ENCODE measurements around the gene PCF11. TPM values are rescaled to one million over a fixed set of nuclear protein-coding genes. Genes with fewer than 3 reads are reported as not detected.
A peak's percentile ranks its signal among the peaks of the same experiment; 100 is the strongest.

The PCF11 gene
- total RNA-seq, 2 donors from 2014 or later = 30.9 to 36.1 TPM

DNA sequence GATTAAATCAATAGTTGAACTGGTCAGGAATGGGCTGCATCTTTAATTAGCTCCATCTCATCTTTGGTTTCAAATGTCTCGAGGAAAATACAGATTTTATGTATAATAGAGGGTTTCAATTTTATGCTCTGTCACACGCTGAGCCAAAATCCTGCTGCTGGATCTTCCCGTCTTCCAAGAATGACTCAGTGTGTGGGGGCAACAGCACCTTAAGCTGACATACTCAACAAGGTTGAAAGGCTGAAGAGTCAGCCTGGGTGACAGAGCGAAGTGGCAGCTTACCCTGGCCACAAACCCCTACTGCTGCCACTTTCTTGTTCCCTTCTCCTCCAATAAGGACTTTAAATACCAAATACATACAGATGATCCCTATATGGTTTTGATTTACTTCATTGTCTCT lies 9.0 kb upstream of the PCF11 start:
- DNase-seq (no peak), ATAC-seq (no peak)
- intact Hi-C loops (cut with DNase I) = no loop called here

DNA sequence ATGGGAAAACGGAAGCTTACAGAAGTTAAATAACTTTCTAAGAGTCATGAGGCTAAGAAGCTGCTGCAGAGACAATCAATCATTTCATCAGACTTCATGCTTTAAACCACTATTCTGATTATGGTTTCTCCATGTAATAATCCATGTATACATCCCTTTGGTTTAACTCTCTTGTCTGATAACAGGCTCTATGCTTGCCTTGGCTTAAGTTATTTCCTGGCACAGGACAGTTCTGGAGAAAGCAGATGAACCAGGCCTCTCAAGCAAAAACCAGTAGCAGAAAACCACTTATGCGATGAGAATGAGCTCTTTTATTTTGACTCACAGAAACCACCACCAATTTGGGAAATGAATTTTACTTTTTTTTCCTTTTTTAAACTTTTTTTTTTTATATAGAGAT lies 6.5 kb upstream of the PCF11 start:
- no peak for ATAC-seq
- DNase-seq = no peak
- intact Hi-C loops (cut with DNase I) = loop anchor here in 1 of 2 donors (10.0 kb wide), 1 partner anchor 166 kb away; no protein-coding TSS in a partner anchor

GRCh38 chr11:83151274-83151977 lies 5.5 kb upstream of the PCF11 start:
- DNase-seq = no peak
- intact Hi-C loops (cut with DNase I) = loop anchor here in 1 of 2 donors (10.0 kb wide), 1 partner anchor 167 kb away; no protein-coding TSS in a partner anchor
- ATAC-seq = no peak

DNA sequence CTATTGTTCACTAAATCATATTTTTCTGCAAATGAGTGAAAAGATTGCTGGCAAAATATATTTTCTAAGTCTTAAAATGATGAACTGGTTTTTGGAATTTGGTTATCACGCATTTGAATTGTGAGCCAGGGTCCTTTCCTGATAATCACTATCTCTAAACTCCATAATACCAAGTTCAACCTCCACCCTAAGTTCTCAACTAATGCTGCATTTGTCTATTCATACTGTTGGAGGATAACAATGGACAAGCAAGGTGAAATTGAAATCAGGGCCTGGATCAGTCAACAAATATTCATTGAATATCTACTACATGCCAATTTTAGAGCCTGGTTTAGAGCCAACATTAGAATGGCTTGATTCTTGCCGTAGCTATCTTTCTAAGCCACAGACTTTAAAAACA lies 4.7 kb upstream of the PCF11 start:
- intact Hi-C loops (cut with DNase I) = loop anchor here in 1 of 2 donors (10.0 kb wide), 1 partner anchor 167 kb away; no protein-coding TSS in a partner anchor
- DNase-seq (no peak), ATAC-seq (no peak)

GRCh38 chr11:83153764-83154163 lies 3.2 kb upstream of the PCF11 start:
- DNase-seq = no peak
- ATAC-seq = no peak
- intact Hi-C loops (cut with DNase I) = loop anchor here in 1 of 2 donors (10.0 kb wide), 1 partner anchor 169 kb away; no protein-coding TSS in a partner anchor

GRCh38 chr11:83156144-83156995 lies 561 bp upstream of the PCF11 start:
- ATAC-seq (peak; percentile 95 to 97), DNase-seq (peak; percentile 99)
- intact Hi-C loops (cut with DNase I) = loop anchor here in 1 of 2 donors (5.0 to 10.0 kb wide), 3 partner anchors 36 to 172 kb away; partner anchors contain the start of genes ANKRD42 and RAB30

DNA sequence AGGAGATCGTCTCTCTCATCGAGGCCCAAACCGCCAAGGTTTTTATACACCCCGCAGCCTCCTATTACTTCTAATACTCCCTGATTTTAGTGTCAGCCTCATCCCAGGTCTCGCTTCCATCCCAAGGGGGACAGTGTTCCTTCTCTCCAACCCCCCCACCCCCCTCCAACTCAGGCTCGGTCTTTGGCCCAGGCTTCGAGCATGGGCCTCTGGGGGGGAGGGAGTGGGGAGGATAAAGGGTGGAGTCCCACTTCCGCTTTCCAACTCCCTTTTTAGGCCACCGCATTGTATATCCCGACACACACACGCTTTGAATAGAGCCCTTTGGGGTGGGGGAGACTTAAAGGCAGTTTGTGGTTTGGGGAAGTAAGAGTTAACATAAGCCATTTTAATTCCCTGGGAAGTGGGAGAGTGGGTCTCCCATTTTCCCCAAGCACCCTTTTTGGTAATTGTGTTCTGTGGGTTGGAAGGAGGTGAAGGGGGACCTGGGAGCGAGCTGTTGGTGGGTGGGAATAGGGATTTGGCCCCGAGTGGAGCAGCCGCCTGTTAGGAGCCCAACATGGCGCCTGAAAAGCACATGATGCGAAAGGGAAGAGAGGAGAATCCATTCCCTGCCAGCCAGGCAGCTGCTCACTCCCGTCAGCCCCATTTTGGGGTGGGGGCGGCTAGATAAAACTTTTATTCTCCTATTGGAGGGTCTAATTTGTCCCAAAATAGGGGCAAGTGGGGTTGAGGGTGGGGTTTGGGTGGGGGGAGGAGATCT lies 844 bp downstream of the PCF11 start:
- intact Hi-C loops (cut with DNase I) = loop anchor here in 1 of 2 donors (5.0 to 10.0 kb wide), 3 partner anchors 35 to 173 kb away; partner anchors contain the start of genes ANKRD42 and RAB30
- DNase-seq (peak; percentile 64), ATAC-seq (peak; percentile 12 to 41)

GRCh38 chr11:83158357-83158786 lies 1.4 kb downstream of the PCF11 start:
- no peak for ATAC-seq
- no peak for DNase-seq
- intact Hi-C loops (cut with DNase I) = loop anchor here in 1 of 2 donors (5.0 to 10.0 kb wide), 3 partner anchors 34 to 174 kb away; partner anchors contain the start of genes ANKRD42 and RAB30

DNA sequence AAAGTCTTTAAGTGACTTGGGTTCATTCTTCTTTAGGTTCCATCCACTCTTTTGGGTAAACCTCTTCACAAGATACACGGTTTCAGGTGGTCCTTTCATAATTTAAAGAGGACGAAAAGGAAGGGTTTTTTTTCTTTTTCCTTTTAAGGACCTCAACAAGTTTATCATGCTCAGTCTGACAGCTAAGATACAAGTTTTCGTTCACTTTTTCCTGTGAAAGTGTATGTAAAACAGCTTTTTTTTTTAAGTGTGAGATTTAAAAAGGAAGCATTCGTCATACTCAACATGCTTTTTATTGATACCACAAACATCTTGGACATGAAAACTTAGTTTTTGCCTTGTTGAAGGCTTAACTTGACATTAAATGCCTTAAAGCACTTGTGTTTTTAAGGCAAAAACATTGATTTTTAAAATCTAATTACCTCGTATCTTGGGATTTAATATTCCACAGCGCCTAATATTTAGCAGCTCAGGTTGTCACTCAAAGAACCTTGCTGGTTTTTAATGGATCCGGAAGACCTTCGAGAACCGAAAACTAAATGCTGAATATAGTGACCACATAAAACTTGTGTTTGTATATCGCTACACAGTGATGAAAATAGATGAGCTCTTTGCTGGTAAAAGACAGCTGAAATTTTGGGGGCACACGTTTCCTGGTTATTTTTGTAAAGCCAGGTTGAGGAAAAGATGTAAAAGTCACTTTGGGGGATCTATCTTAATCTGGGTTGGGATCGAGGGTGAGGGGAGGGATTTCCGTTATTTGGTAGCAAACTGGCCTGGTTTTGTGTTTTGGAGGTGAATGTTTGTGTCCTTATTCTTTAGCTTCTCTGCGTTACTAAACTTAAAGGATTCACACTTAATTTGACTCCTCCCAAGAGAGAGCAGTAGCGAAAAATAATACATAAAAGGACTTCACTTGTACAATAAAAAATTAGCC lies 2.3 kb downstream of the PCF11 start:
- no peak for DNase-seq
- ATAC-seq = no peak
- intact Hi-C loops (cut with DNase I) = loop anchor here in 1 of 2 donors (5.0 to 10.0 kb wide), 3 partner anchors 33 to 174 kb away; partner anchors contain the start of genes ANKRD42 and RAB30

DNA sequence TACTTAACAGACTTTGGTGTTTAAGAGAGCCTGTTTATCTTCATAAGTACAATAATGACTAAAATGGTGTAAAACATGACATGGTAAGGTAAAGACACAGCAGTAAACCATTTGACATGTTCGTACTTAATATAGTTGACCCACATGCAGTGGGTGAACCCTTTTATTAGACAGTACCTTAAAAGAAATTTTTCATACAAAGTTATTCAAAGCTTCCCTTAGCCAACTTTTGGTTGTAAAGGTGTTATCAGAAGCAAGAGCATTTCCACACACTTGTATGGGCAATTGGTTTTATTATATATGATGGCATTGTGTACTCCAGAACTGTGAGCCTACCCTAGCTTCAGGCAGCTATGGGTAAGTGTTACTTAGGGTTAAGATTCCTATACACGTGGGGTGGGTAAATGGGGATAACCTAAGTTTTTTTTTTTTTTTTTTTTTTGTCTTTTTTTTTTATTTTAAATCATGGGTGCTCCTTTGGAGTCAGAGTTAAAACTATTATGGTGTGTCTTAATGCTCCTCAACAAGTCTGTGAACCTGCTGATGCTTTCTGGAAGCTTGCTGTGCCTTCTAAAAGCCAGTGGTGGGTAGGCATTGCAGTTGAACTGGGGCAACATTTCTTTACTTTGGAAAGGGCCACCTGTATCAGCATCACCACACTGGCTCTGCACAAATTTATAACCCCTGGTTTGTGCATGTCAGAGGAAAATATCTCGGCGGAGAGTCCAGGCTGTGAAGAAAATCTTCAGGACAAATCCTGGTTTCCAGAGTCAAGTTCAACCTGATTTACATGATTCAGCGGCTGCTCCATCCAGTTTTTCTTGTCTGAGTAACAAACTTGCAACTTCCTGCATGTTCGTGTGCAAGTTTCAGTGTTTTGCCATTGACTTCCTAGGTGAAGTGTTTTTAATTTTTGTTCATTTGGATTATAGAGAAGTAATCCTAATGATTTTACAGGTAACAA lies 3.3 kb downstream of the PCF11 start:
- no peak for ATAC-seq
- intact Hi-C loops (cut with DNase I) = loop anchor here in 1 of 2 donors (5.0 to 10.0 kb wide), 4 partner anchors 32 to 255 kb away; partner anchors contain the start of genes ANKRD42, DDIAS, PRCP and RAB30
- DNase-seq = no peak

DNA sequence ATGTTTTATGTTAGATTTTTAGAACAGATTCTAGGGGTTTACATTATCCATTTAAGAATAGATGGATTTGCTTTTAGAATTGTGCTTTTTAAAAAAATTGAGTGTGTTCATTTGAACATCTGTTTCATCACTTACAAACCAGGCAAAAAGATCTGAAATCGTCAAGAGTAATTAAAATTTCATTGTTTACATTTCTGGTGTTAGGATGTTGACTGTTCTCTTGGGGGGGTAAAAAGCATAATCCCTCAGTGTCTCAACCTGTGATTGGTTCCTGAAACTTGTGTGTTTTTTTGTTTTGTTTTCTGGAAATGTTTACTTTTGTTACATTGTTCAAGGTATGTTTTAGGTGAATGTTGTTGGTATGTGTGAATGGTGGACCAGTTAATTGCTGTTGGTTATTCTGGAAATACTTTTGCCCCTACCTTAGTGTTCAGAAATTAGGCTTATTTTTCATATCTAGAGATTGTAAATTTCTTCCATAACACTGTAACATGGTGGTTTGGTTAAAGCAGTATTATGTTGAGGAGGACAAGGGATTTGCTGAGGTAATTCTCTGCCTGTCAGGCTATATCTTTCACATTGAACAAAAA lies 4.8 kb downstream of the PCF11 start:
- ATAC-seq (no peak), DNase-seq (no peak)
- intact Hi-C loops (cut with DNase I) = loop anchor here in 1 of 2 donors (10.0 kb wide), 1 partner anchor 257 kb away; the partner anchor contains the start of genes DDIAS and PRCP

GRCh38 chr11:83162377-83162776 lies 5.4 kb downstream of the PCF11 start:
- no peak for ATAC-seq
- DNase-seq = no peak
- intact Hi-C loops (cut with DNase I) = loop anchor here in 1 of 2 donors (10.0 kb wide), 1 partner anchor 258 kb away; the partner anchor contains the start of genes DDIAS and PRCP

- ATAC-seq (no peak), DNase-seq (no peak)
- intact Hi-C loops (cut with DNase I) = loop anchor here in 1 of 2 donors (10.0 kb wide), 1 partner anchor 262 kb away; the partner anchor contains the start of genes DDIAS and PRCP
These were observed 9.4 kb downstream of the PCF11 start for GRCh38 chr11:83166193-83166866.

- intact Hi-C loops (cut with DNase I) = loop anchor here in 1 of 2 donors (10.0 kb wide), 1 partner anchor 264 kb away; the partner anchor contains the start of genes DDIAS and PRCP
- peak in 1 of 2 donors; percentile 8 for ATAC-seq
- DNase-seq = no peak
These were observed 11.8 kb downstream of the PCF11 start for GRCh38 chr11:83168756-83169155.

DNA sequence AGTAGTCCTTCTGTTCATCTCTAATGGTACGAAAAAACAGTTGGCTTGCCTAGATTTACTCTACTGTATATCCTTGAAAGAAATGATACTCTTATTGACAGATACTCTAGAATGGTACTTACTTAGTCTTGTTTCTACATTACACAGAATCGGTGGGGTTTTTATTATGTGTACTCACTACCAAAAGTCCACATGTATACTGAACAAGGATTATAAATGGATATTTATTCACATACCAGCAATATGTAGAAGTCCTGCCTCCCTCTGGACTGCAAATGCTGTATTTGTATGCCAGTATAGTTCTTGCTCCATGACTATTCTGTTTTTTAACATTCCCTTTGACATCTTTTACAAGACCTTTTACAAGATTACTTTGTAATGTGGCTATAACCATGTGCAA lies 13.9 kb downstream of the PCF11 start:
- DNase-seq = no peak
- intact Hi-C loops (cut with DNase I) = no loop called here
- no peak for ATAC-seq
